PC-9 (cell line): ENCODE measurements around the gene SLC25A28. TPM values are rescaled to one million over a fixed set of nuclear protein-coding genes. Genes with fewer than 3 reads are reported as not detected.

Experiments used
- BruUV-seq: library from RNA; stranded (reverse); fragments of 400-500 nt; replicated peaks from 2 replicates; lab custom pipeline; 2021; lab: Mats Ljungman, UMichigan
- CTCF ChIA-PET: fragments of 300-600 bp; sonication (Branson Sonifier 250); formaldehyde crosslinking; loops from one replicate; lab custom pipeline; 2022; ENCODE audit warnings: antibody characterized with exemption; lab: Charles Lee
- POLR2A ChIA-PET: fragments of 300-600 bp; sonication (Branson Sonifier 250); formaldehyde crosslinking; loops from one replicate; lab custom pipeline; 2022; ENCODE audit warnings: antibody characterized with exemption; ENCODE audit not compliant: unreplicated experiment; lab: Charles Lee
- DNase-seq, 2 experiments: peaks; one replicate each; pipeline versions ENCODE4 v3.0.0 to v3.0.0-alpha.2; 2015 to 2022; ENCODE audit warnings: mixed read lengths in 1 of 2
- H2AFZ ChIP-seq: fragments of 200-600 bp; sonication (generic); 2 replicates; pipeline ENCODE4 v1.8.1; 2017; ENCODE audit warnings: antibody characterized with exemption
- H3F3A ChIP-seq: fragments of 200-600 bp; sonication (generic); 2 replicates; pipeline ENCODE4 v1.8.1; 2017; ENCODE audit warnings: antibody characterized with exemption, mild to moderate bottlenecking, low read depth; ENCODE audit not compliant: insufficient read depth
- H3K27ac ChIP-seq: fragments of 200-600 bp; sonication (generic); 2 replicates; pipeline ENCODE4 v1.6.1; 2016; ENCODE audit warnings: mixed run types
- H3K27me3 ChIP-seq: fragments of 200-600 bp; sonication (generic); 2 replicates; pipeline ENCODE4 v1.6.1; 2016; ENCODE audit warnings: low read depth, mixed run types; ENCODE audit not compliant: insufficient read depth
- H3K36me3 ChIP-seq: fragments of 200-600 bp; sonication (generic); 2 replicates; pipeline ENCODE4 v1.6.1; 2016; ENCODE audit warnings: low read depth, mixed run types
- H3K4me1 ChIP-seq: fragments of 200-600 bp; sonication (generic); replicated peaks from 2 replicates; pipeline ENCODE4 v1.6.1; 2016; ENCODE audit warnings: mixed run types; ENCODE audit not compliant: insufficient read depth
- H3K4me2 ChIP-seq: fragments of 200-600 bp; sonication (generic); 2 replicates; pipeline ENCODE4 v1.6.1; 2017; ENCODE audit warnings: mixed run types
- H3K4me3 ChIP-seq: fragments of 200-600 bp; sonication (generic); 2 replicates; pipeline ENCODE4 v1.6.1; 2016; ENCODE audit warnings: mixed run types
- H3K79me2 ChIP-seq: fragments of 200-600 bp; sonication (generic); 2 replicates; pipeline ENCODE4 v1.6.1; 2017; ENCODE audit warnings: low read depth, mixed run types
- H3K9me2 ChIP-seq: fragments of 200-600 bp; sonication (generic); 2 replicates; pipeline ENCODE4 v1.8.1; 2017; ENCODE audit warnings: mild to moderate bottlenecking; ENCODE audit not compliant: insufficient read depth
- H3K9me3 ChIP-seq: fragments of 200-600 bp; sonication (generic); 2 replicates; pipeline ENCODE4 v1.8.1; 2016; ENCODE audit warnings: low read depth; ENCODE audit not compliant: insufficient read depth
- H4K20me1 ChIP-seq: fragments of 200-600 bp; sonication (generic); 2 replicates; pipeline ENCODE4 v1.8.1; 2017; ENCODE audit not compliant: insufficient read depth
- CTCF ChIP-seq: fragments of 200-600 bp; sonication (generic); conservative IDR thresholded peaks from 2 replicates; pipeline ENCODE4 v1.6.1; 2017; ENCODE audit warnings: mixed run types, antibody characterized with exemption, mild to moderate bottlenecking, moderate library complexity
- EZH2 ChIP-seq: fragments of 200-600 bp; sonication (generic); IDR thresholded peaks from 2 replicates; pipeline ENCODE4 v1.8.0; 2017; ENCODE audit warnings: antibody characterized with exemption, low read depth
- intact Hi-C: fragments of 100-400 bp; cut with micrococcal nuclease; formaldehyde crosslinking; loops from one replicate; pipeline ENCODE4 v1.10.0; 2022; ENCODE audit not compliant: unreplicated experiment
- total RNA-seq: library from RNA; stranded (reverse); gene quantifications from 2 replicates; pipeline ENCODE4 v1.2.3, GENCODE V29; 2021

The SLC25A28 gene
- total RNA-seq, 1 experiment from 2014 or later, result 17.6 TPM

- H3K79me2 ChIP-seq, result no peaks in the 10 kb centered on the region
- no peaks in the 10 kb centered on the region for H3K9me2 ChIP-seq
- H4K20me1 ChIP-seq, result no peaks in the 10 kb centered on the region
- H3K4me3 ChIP-seq, result no peak overlapping the region
- H3K4me2 ChIP-seq, result no peak overlapping the region
- ChIA-PET POLR2A (no interaction called here), CTCF (interaction anchor here (1.5 kb wide), 1 partner anchor 49 kb away, joined by 4 read pairs; no protein-coding TSS in a partner anchor)
- intact Hi-C loops, result no loop called here
- BruUV-seq, result no TSS peak
- no peaks in the 10 kb centered on the region for H3K4me1 ChIP-seq
- no peaks in the 10 kb centered on the region for H3F3A ChIP-seq
- no peak overlapping the region for H2AFZ ChIP-seq
- TF ChIP-seq CTCF (no peak), EZH2 (no peak)
- no peak overlapping the region for H3K27ac ChIP-seq
- no peaks in the 10 kb centered on the region for H3K36me3 ChIP-seq
- H3K27me3 ChIP-seq, result no peaks in the 10 kb centered on the region
- no peaks in the 10 kb centered on the region for H3K9me3 ChIP-seq
- DNase-seq, result no peak
These were observed 11.1 kb downstream of the SLC25A28 start for GRCh38 chr10:99609186-99609585.

GRCh38 chr10:99605351-99605750 is 14.9 kb downstream of the SLC25A28 start:
- Histone ChIP-seq H3F3A (no peaks in the 10 kb centered on the region), H3K79me2 (no peaks in the 10 kb centered on the region), H3K36me3 (no peaks in the 10 kb centered on the region), H3K4me1 (no peaks in the 10 kb centered on the region), H3K9me2 (no peaks in the 10 kb centered on the region), H3K4me3 (no peak overlapping the region), H3K27ac (no peak overlapping the region), H3K9me3 (no peaks in the 10 kb centered on the region), H3K4me2 (no peak overlapping the region), H3K27me3 (no peaks in the 10 kb centered on the region), H4K20me1 (no peaks in the 10 kb centered on the region), H2AFZ (no peak overlapping the region)
- no TSS peak for BruUV-seq
- ChIA-PET CTCF (no interaction called here), POLR2A (no interaction called here)
- DNase-seq, result no peak
- TF ChIP-seq EZH2 (no peak), CTCF (no peak)
- intact Hi-C loops, result no loop called here

GRCh38 chr10:99604862-99605261 is 15.4 kb downstream of the SLC25A28 start:
- DNase-seq, result no peak
- intact Hi-C loops, result no loop called here
- no peak overlapping the region for H2AFZ ChIP-seq
- H3K4me1 ChIP-seq, result no peaks in the 10 kb centered on the region
- H3K4me2 ChIP-seq, result no peak overlapping the region
- no peaks in the 10 kb centered on the region for H4K20me1 ChIP-seq
- H3F3A ChIP-seq, result no peaks in the 10 kb centered on the region
- H3K9me2 ChIP-seq, result no peaks in the 10 kb centered on the region
- H3K27ac ChIP-seq, result no peak overlapping the region
- CTCF ChIA-PET, result no interaction called here
- no peak for TF ChIP-seq EZH2
- no peak for TF ChIP-seq CTCF
- POLR2A ChIA-PET, result no interaction called here
- no peaks in the 10 kb centered on the region for H3K27me3 ChIP-seq
- no TSS peak for BruUV-seq
- H3K4me3 ChIP-seq, result no peak overlapping the region
- H3K36me3 ChIP-seq, result no peaks in the 10 kb centered on the region
- no peaks in the 10 kb centered on the region for H3K79me2 ChIP-seq
- H3K9me3 ChIP-seq, result no peaks in the 10 kb centered on the region
